HAP-1 (cell line): Measurements from ENCODE around the gene FAM168A.

Source experiments
- DNase-seq, 2 experiments: peaks; one replicate each; pipeline ENCODE4 v3.0.0-alpha.2; 2016 to 2020; ENCODE audit warnings: low spot score in 2 of 2
- H3K27me3 ChIP-seq: fragments of 250-450 bp; sonication (Bioruptor Pico); 2 replicates; pipeline ENCODE4 v1.5.1; 2020; ENCODE audit warnings: low read depth, mild to moderate bottlenecking, moderate library complexity
- H3K36me3 ChIP-seq: fragments of 250-450 bp; sonication (Bioruptor Pico); replicated peaks from 2 replicates; pipeline ENCODE4 v1.5.1; 2020; ENCODE audit warnings: mild to moderate bottlenecking
- H3K4me1 ChIP-seq: fragments of 250-450 bp; sonication (Bioruptor Pico); 2 replicates; pipeline ENCODE4 v1.5.1; 2020; ENCODE audit warnings: mild to moderate bottlenecking
- H3K4me3 ChIP-seq: fragments of 250-450 bp; sonication (Bioruptor Pico); 2 replicates; pipeline ENCODE4 v1.5.1; 2020; ENCODE audit warnings: mild to moderate bottlenecking, moderate library complexity
- H3K9me3 ChIP-seq: fragments of 250-450 bp; sonication (Bioruptor Pico); 2 replicates; pipeline ENCODE4 v1.5.1; 2020; ENCODE audit warnings: mild to moderate bottlenecking, moderate library complexity
- in situ Hi-C: fragments of 300-500 bp; cut with MboI; formaldehyde crosslinking; loops from 3 replicates; pipeline ENCODE4 v1.14.3; 2020; ENCODE audit warnings: low sequenced_read_pairs, inconsistent platforms, mixed read lengths

FAM168A gene

GRCh38 chr11:73510877-73511276 is 87.0 kb downstream of the FAM168A start:
- no peaks in the 10 kb centered on the region for H3K36me3 ChIP-seq
- H3K4me3 ChIP-seq, result no peak overlapping the region
- no peaks in the 10 kb centered on the region for H3K27me3 ChIP-seq
- no peaks in the 10 kb centered on the region for H3K4me1 ChIP-seq
- H3K9me3 ChIP-seq, result no peaks in the 10 kb centered on the region
- in situ Hi-C loops, result no loop called here
- no peak for DNase-seq

GRCh38 chr11:73510106-73510505 is 87.8 kb downstream of the FAM168A start:
- in situ Hi-C loops, result no loop called here
- Histone ChIP-seq H3K4me3 (no peak overlapping the region), H3K4me1 (no peaks in the 10 kb centered on the region)

GRCh38 chr11:73509188-73509587 is 88.7 kb downstream of the FAM168A start:
- DNase-seq, result no peak
- in situ Hi-C loops, result no loop called here
- H3K9me3 ChIP-seq, result no peaks in the 10 kb centered on the region
- H3K36me3 ChIP-seq, result no peaks in the 10 kb centered on the region
- H3K27me3 ChIP-seq, result no peaks in the 10 kb centered on the region
- H3K4me1 ChIP-seq, result no peaks in the 10 kb centered on the region
- no peak overlapping the region for H3K4me3 ChIP-seq

More at GRCh38 chr11:73510106-73510505, 87.8 kb downstream of the FAM168A start:
- H3K27me3 ChIP-seq, result no peaks in the 10 kb centered on the region
- no peak for DNase-seq
- no peaks in the 10 kb centered on the region for H3K36me3 ChIP-seq
- H3K9me3 ChIP-seq, result no peaks in the 10 kb centered on the region

GRCh38 chr11:73508243-73509176 is 89.4 kb downstream of the FAM168A start:
- Histone ChIP-seq H3K4me1 (no peaks in the 10 kb centered on the region), H3K36me3 (no peaks in the 10 kb centered on the region), H3K27me3 (no peaks in the 10 kb centered on the region), H3K4me3 (no peak overlapping the region), H3K9me3 (no peaks in the 10 kb centered on the region)
- in situ Hi-C loops, result no loop called here
- no peak for DNase-seq

- no peaks in the 10 kb centered on the region for H3K9me3 ChIP-seq
- H3K4me3 ChIP-seq, result no peak overlapping the region
These were observed 90.8 kb downstream of the FAM168A start for GRCh38 chr11:73507086-73507485.

GRCh38 chr11:73506038-73506437 is 91.9 kb downstream of the FAM168A start:
- H3K4me1 ChIP-seq, result no peaks in the 10 kb centered on the region
- in situ Hi-C loops, result no loop called here
- no peaks in the 10 kb centered on the region for H3K27me3 ChIP-seq
- no peaks in the 10 kb centered on the region for H3K9me3 ChIP-seq
- no peak overlapping the region for H3K4me3 ChIP-seq
- no peaks in the 10 kb centered on the region for H3K36me3 ChIP-seq
- DNase-seq, result no peak

More at GRCh38 chr11:73507086-73507485, 90.8 kb downstream of the FAM168A start:
- Histone ChIP-seq H3K36me3 (no peaks in the 10 kb centered on the region), H3K4me1 (no peaks in the 10 kb centered on the region), H3K27me3 (no peaks in the 10 kb centered on the region)
- in situ Hi-C loops, result no loop called here
- DNase-seq, result no peak

- Histone ChIP-seq H3K4me1 (0 out of 2 replicates have a peak, but pooled peaks cover 5% of the 10 kb centered on the region), H3K9me3 (no peaks in the 10 kb centered on the region), H3K36me3 (no peaks in the 10 kb centered on the region), H3K27me3 (no peaks in the 10 kb centered on the region), H3K4me3 (no peak overlapping the region)
- in situ Hi-C loops, result no loop called here
- no peak for DNase-seq
These were observed 99.6 kb downstream of the FAM168A start for GRCh38 chr11:73498343-73498742.

- H3K4me3 ChIP-seq, result no peak overlapping the region
These were observed 101.8 kb downstream of the FAM168A start for GRCh38 chr11:73496134-73496533.

GRCh38 chr11:73495731-73496130 is 102.2 kb downstream of the FAM168A start:
- H3K9me3 ChIP-seq, result no peaks in the 10 kb centered on the region
- DNase-seq, result no peak
- no peak overlapping the region for H3K4me3 ChIP-seq
- H3K27me3 ChIP-seq, result no peaks in the 10 kb centered on the region
- in situ Hi-C loops, result no loop called here
- H3K36me3 ChIP-seq, result no peaks in the 10 kb centered on the region
- peaks cover 12% of the 10 kb centered on the region for H3K4me1 ChIP-seq

More at GRCh38 chr11:73496134-73496533, 101.8 kb downstream of the FAM168A start:
- no peaks in the 10 kb centered on the region for H3K36me3 ChIP-seq
- no peaks in the 10 kb centered on the region for H3K27me3 ChIP-seq
- in situ Hi-C loops, result no loop called here
- H3K9me3 ChIP-seq, result no peaks in the 10 kb centered on the region
- DNase-seq, result no peak
- peaks cover 12% of the 10 kb centered on the region for H3K4me1 ChIP-seq

GRCh38 chr11:73493956-73494598 is 103.8 kb downstream of the FAM168A start:
- Histone ChIP-seq H3K4me3 (no peak overlapping the region), H3K4me1 (peaks cover 12% of the 10 kb centered on the region), H3K27me3 (no peaks in the 10 kb centered on the region), H3K9me3 (no peaks in the 10 kb centered on the region), H3K36me3 (no peaks in the 10 kb centered on the region)
- in situ Hi-C loops, result no loop called here
- DNase-seq, result peak; percentile 28 to 41

- Histone ChIP-seq H3K36me3 (no peaks in the 10 kb centered on the region), H3K4me3 (no peak overlapping the region), H3K4me1 (peaks cover 4% of the 10 kb centered on the region), H3K27me3 (no peaks in the 10 kb centered on the region), H3K9me3 (no peaks in the 10 kb centered on the region)
- in situ Hi-C loops, result no loop called here
- no peak for DNase-seq
These were observed 116.3 kb downstream of the FAM168A start for GRCh38 chr11:73481626-73482025.

- in situ Hi-C loops, result no loop called here
- no peak for DNase-seq
- H3K4me1 ChIP-seq, result no peaks in the 10 kb centered on the region
- H3K27me3 ChIP-seq, result no peaks in the 10 kb centered on the region
- H3K36me3 ChIP-seq, result no peaks in the 10 kb centered on the region
- no peaks in the 10 kb centered on the region for H3K9me3 ChIP-seq
- no peak overlapping the region for H3K4me3 ChIP-seq
These were observed 117.2 kb downstream of the FAM168A start for GRCh38 chr11:73480677-73481076.

- H3K27me3 ChIP-seq, result no peaks in the 10 kb centered on the region
- in situ Hi-C loops, result no loop called here
- DNase-seq, result peak; percentile 32 to 54
These were observed 119.1 kb downstream of the FAM168A start for GRCh38 chr11:73478737-73479347.

GRCh38 chr11:73477518-73477917 is 120.4 kb downstream of the FAM168A start:
- Histone ChIP-seq H3K27me3 (no peaks in the 10 kb centered on the region), H3K9me3 (no peaks in the 10 kb centered on the region), H3K36me3 (no peaks in the 10 kb centered on the region), H3K4me1 (no peaks in the 10 kb centered on the region), H3K4me3 (no peak overlapping the region)
- in situ Hi-C loops, result no loop called here
- no peak for DNase-seq

More at GRCh38 chr11:73478737-73479347, 119.1 kb downstream of the FAM168A start:
- Histone ChIP-seq H3K4me1 (no peaks in the 10 kb centered on the region), H3K36me3 (no peaks in the 10 kb centered on the region), H3K9me3 (no peaks in the 10 kb centered on the region), H3K4me3 (no peak overlapping the region)
